Measurements from ENCODE around the gene CRYBG1. TPM values are rescaled to one million over a fixed set of nuclear protein-coding genes. Genes with fewer than 3 reads are reported as not detected.
A peak's percentile ranks its signal among the peaks of the same experiment; 100 is the strongest.
"Not testable (repeated sequence)": the region's sequence is repeated elsewhere in the genome, so short reads cannot be mapped to it uniquely, and the experiment has no call there.

Gene CRYBG1
- total RNA-seq, 1 donor from 2014 or later, result 7.6 TPM

DNA sequence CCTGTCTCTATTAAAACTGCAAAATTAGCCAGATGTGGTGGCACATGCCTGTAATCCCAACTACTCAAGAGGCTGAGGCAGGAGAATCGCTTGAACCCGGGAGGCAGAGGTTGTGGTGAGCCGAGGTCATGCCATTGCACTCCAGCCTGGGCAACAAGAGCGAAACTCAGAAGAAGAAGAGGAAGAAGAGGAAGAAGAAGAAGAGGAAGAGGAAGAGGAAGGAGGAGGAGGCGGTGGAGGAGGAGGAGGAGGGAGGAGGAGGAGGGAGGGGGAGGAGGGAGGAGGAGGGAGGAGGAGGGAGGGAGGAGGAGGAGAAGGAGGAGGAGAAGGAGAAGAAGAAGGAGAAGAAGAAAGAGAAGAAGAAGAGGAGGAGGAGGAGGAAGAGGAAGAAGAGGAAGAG lies 228.4 kb downstream of the CRYBG1 start:
- not testable (repeated sequence) for DNase-seq (ENCODE audit: low read depth in 2 of 2)

GRCh38 chr6:106591111-106591825 lies 230.8 kb downstream of the CRYBG1 start:
- no peak for DNase-seq (ENCODE audit: low read depth in 2 of 2)

DNA sequence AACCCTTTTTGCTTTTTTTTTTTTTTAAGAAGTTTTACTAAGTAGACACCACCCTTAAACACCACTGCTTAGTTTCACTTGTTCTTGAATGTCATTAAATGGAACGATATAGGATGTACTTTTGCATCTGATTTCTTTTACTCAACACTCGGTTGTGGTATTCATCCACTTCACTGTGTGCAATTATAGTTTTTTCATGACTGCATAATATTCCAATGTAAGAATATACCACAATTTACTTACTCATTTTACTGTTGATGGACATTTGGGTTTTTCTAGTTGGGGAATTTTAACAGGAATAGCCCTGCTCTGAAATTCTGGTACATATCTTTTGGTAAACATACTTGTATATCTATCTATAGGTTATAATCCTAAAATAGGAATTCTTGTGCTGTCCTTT lies 238.9 kb downstream of the CRYBG1 start:
- DNase-seq (ENCODE audit: low read depth in 2 of 2), result no peak

- DNase-seq (ENCODE audit: low read depth in 2 of 2), result no peak
Measured at GRCh38 chr6:106600329-106600728, 239.8 kb downstream of the CRYBG1 start.

- peak; percentile 35 to 71 for DNase-seq (ENCODE audit: low read depth in 2 of 2)
Measured at GRCh38 chr6:106608080-106608668, 247.7 kb downstream of the CRYBG1 start.

DNA sequence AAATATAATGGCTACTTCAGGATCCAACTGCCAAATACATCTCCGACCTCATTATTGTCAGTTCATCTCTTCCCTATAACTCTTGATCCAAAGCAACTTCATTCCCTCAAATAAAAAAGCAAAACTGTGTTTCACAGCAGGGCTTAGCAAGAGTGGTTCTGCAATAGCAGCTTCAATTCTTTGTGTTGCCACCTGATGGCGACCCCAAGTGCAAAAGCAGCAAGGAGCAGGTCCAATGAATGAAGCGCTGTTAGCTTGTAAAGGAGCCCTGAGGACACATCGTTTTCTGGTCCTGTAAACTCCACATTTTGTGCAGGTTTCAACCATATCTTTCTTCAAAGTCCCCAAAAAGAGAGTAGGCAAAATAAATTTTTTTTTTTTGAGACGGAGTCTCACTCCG lies 249.2 kb downstream of the CRYBG1 start:
- peak in 1 of 2 donors; percentile 17 for DNase-seq (ENCODE audit: low read depth in 2 of 2)

DNA sequence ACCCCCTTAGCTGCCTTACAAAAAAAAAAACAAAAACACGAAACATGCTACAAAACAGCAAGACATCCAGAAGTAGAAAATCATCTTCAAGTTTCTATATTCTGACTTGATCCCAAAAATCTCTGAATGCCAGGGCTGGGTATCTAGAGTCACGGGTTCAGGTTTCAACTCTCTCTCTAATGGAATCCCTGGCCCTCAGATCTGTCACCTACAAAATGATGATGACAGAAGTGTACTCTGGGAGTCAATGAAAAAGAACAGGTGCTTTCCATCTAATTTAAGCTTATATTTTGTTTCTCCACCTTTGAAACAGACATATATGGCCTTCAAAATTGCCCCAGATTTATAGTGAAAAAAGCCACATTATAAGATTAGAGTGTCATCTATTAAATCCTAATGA lies 250.5 kb downstream of the CRYBG1 start:
- DNase-seq (ENCODE audit: low read depth in 2 of 2), result no peak

- DNase-seq (ENCODE audit: low read depth in 2 of 2), result no peak
Measured at GRCh38 chr6:106612671-106613416, 252.3 kb downstream of the CRYBG1 start.

GRCh38 chr6:106613590-106613989 lies 253.1 kb downstream of the CRYBG1 start:
- no peak for DNase-seq (ENCODE audit: low read depth in 2 of 2)

DNA sequence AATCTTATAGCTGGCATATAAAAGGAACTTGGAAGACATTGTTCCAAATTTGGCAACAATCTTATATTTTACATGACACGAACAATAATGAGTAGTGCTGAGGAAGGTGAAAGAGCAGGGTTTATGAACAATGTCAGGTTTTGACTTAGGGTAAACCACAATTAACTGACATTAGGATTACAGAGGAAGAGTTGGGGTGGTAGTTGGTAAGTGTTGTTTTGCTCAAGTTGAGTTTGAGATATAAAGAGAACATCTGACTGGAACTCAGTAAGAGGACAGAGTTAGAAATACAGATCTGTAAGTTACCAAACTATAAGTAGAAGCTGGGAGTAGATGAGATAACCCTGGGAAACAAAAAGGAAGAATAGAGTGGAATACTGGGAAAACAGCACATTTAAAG lies 253.6 kb downstream of the CRYBG1 start:
- DNase-seq (ENCODE audit: low read depth in 2 of 2), result no peak

- DNase-seq (ENCODE audit: low read depth in 2 of 2), result no peak
Measured at GRCh38 chr6:106614592-106615257, 254.2 kb downstream of the CRYBG1 start.

DNA sequence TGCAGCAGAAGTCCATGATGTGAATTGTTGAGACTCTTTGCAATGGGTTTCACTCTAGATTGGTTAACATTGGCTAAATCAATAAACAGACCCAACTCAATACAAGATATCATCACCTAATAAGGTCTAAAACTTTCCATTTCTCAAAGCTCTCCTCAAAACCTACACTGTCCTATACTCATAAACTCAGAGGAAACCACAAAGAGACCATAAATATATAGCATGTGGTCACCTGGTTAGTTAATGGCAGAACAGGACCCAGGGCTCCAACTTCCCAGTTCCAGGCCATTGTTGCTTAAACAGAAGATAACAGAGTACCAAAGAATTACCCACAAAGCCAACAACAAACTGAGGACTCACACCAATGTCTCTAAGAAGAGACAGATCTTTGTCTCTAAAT lies 256.8 kb downstream of the CRYBG1 start:
- DNase-seq (ENCODE audit: low read depth in 2 of 2), result no peak

- DNase-seq (ENCODE audit: low read depth in 2 of 2), result no peak
Measured at GRCh38 chr6:106617857-106618256, 257.3 kb downstream of the CRYBG1 start.

GRCh38 chr6:106618324-106618723 lies 257.8 kb downstream of the CRYBG1 start:
- no peak for DNase-seq (ENCODE audit: low read depth in 2 of 2)

DNA sequence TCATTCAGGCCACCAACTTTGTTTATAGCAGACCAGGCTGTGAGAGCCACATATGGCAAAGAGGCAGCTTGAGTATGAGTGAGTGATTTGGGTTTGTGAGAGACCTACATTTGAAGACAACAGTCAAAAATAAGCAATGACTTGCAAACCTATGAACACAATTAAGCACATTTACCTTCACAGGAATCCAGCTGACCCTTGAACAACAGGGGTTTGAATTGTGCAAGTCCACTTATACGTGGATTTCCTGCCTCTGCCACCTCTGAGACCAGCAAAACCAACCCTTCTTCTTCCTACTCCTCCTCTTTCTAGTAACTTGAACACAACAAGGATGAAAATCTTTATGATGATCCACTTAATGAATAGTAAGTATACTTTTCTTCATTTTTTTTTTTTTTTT lies 258.7 kb downstream of the CRYBG1 start:
- DNase-seq (ENCODE audit: low read depth in 2 of 2), result no peak

DNA sequence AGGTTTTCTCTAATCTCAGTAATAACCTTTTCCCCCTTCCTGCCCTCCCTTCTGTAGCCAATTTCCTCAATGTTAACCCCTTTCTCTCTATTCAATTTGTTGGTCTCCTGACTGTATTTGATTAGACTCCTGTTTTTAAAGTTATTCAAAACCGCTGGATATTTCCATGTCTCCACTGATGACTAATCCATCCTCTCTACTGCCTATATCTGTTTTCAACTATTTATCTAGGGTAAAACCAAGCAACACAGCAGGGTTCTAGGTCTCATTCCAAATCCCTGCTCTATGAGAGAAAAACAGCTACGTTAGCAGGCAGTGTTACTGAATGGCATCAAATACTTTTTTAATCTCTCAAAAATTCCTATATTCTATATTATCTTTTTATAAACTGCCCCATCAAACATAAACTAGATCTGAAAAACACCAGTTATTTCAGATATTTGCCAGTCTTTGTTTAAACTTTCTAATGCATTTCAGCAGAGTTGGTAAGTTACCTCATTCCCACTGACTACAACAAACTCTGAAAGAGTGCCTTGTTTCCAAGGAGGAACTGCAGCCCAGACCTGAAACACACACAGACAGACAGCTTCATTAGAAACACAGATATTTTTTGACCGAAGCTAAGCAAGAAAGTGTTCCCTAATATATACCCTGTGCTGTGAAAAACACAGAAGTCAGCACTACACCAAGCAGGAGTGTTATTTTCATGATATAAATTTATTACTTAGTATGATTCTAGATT lies 260.6 kb downstream of the CRYBG1 start:
- peak; percentile 15 to 70 for DNase-seq (ENCODE audit: low read depth in 2 of 2)

Other genes starting within 250 kb of the CRYBG1 start
- gene ATG5, start 35.0 kb upstream of the CRYBG1 start, total RNA-seq, result 44.9 and 49.9 TPM in 2 replicates

Measured in dermis microvascular lymphatic vessel endothelial cell (primary cell).